ENCODE results near the gene RREB1.

DNA sequence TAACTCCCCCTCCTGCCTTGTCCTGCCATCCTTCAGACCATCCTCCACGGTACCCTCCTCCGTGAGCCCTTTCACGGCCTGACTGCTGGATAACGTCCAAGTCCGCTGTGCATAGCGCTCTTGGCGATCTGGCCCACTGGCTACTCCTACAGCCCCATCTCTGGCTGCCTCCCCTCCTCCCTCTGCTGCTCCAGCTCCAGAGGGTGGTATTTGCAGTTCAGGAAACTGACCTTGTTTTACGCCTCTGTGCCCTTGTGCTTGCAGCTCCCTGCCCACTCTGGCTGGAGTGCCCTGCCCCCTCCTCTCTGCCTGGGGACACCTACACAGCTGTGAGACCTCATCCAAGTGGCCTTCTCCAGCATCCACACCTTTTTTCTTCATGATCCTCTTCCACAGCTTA lies 6.5 kb upstream of the RREB1 start:
- TF ChIP-seq, protein P1, sequence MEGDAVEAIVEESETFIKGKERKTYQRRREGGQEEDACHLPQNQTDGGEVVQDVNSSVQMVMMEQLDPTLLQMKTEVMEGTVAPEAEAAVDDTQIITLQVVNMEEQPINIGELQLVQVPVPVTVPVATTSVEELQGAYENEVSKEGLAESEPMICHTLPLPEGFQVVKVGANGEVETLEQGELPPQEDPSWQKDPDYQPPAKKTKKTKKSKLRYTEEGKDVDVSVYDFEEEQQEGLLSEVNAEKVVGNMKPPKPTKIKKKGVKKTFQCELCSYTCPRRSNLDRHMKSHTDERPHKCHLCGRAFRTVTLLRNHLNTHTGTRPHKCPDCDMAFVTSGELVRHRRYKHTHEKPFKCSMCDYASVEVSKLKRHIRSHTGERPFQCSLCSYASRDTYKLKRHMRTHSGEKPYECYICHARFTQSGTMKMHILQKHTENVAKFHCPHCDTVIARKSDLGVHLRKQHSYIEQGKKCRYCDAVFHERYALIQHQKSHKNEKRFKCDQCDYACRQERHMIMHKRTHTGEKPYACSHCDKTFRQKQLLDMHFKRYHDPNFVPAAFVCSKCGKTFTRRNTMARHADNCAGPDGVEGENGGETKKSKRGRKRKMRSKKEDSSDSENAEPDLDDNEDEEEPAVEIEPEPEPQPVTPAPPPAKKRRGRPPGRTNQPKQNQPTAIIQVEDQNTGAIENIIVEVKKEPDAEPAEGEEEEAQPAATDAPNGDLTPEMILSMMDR (IDR thresholded peaks at IDR 0.05): no peak
- TF ChIP-seq POLR2AphosphoS5 (IDR thresholded peaks at IDR 0.05; ENCODE audit: low read depth, low read length) (no peak), SIN3A (IDR thresholded peaks at IDR 0.05; ENCODE audit: borderline replicate concordance, insufficient read depth, low read depth, low read length) (no peak)
- TF ChIP-seq, protein P2, sequence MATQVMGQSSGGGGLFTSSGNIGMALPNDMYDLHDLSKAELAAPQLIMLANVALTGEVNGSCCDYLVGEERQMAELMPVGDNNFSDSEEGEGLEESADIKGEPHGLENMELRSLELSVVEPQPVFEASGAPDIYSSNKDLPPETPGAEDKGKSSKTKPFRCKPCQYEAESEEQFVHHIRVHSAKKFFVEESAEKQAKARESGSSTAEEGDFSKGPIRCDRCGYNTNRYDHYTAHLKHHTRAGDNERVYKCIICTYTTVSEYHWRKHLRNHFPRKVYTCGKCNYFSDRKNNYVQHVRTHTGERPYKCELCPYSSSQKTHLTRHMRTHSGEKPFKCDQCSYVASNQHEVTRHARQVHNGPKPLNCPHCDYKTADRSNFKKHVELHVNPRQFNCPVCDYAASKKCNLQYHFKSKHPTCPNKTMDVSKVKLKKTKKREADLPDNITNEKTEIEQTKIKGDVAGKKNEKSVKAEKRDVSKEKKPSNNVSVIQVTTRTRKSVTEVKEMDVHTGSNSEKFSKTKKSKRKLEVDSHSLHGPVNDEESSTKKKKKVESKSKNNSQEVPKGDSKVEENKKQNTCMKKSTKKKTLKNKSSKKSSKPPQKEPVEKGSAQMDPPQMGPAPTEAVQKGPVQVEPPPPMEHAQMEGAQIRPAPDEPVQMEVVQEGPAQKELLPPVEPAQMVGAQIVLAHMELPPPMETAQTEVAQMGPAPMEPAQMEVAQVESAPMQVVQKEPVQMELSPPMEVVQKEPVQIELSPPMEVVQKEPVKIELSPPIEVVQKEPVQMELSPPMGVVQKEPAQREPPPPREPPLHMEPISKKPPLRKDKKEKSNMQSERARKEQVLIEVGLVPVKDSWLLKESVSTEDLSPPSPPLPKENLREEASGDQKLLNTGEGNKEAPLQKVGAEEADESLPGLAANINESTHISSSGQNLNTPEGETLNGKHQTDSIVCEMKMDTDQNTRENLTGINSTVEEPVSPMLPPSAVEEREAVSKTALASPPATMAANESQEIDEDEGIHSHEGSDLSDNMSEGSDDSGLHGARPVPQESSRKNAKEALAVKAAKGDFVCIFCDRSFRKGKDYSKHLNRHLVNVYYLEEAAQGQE (IDR thresholded peaks at IDR 0.05; ENCODE audit: insufficient read depth in 1 of 2, low read depth in 2 of 2, low read length in 1 of 2): no peak
